K562 (cell line): ENCODE measurements around the gene HOXC11. TPM values are rescaled to one million over a fixed set of nuclear protein-coding genes. Genes with fewer than 3 reads are reported as not detected.

Source experiments
- ATAC-seq: fragments of 200-7000 bp; cut with Tn5 transposase; 3 replicates; pipeline ENCODE4 v1.9.1; 2020; ENCODE audit warnings: moderate library complexity
- BruUV-seq: library from RNA; stranded (reverse); fragments of 400-500 nt; replicated peaks from 2 replicates; lab custom pipeline; 2021; lab: Mats Ljungman, UMichigan
- CTCF ChIA-PET: fragments of 300-600 bp; formaldehyde crosslinking; extraction: SDS; loops from one replicate; lab custom pipeline; 2021; ENCODE audit warnings: low intra/inter-chr PET ratio; lab: Yijun Ruan, JAX
- POLR2A ChIA-PET: fragments of 300-600, 350-650 bp; sonication (Branson Sonifier 250); formaldehyde crosslinking; extraction: SDS; loops from one replicate; lab custom pipeline; 2021; ENCODE audit warnings: antibody characterized with exemption, inconsistent platforms; lab: Yijun Ruan, JAX
- DNase-seq, 4 experiments: peaks; one replicate each; pipeline versions ENCODE4 v3.0.0 to v3.0.0-alpha.2; 2011 to 2018; ENCODE audit warnings: low spot score in 3 of 4, mixed read lengths in 3 of 4; ENCODE audit errors: extremely low read depth in 1 of 4
- FAIRE-seq: peaks from 2 replicates; lab custom pipeline; 2011; peaks lifted over from hg19 to GRCh38; lab: Jason Lieb, UNC
- H2AFZ ChIP-seq: 2 replicates; pipeline ENCODE4 v1.6.0; 2011; ENCODE audit warnings: low read depth, low read length, control low read depth, inconsistent platforms
- H3K27ac ChIP-seq: fragments of 200-600 bp; 3 replicates; pipeline ENCODE4 v1.8.0; 2011; ENCODE audit warnings: low read depth, mild to moderate bottlenecking, control low read depth, inconsistent platforms, low read length, moderate library complexity, mixed read lengths; ENCODE audit errors: extremely low read depth
- H3K27me3 ChIP-seq, 2 experiments: fragments of 300-600 bp in 1 of 2; 2 replicates in 1 of 2; 3 replicates in 1 of 2; pipeline versions ENCODE4 v1.6.0 to v1.8.0; 2011; ENCODE audit warnings: inconsistent platforms in 2 of 2, low read length in 2 of 2, mild to moderate bottlenecking in 1 of 2, mixed read lengths in 1 of 2, moderate library complexity in 1 of 2; ENCODE audit not compliant: control insufficient read depth in 2 of 2, insufficient read depth in 2 of 2
- H3K36me3 ChIP-seq: fragments of 300-600 bp; 3 replicates; pipeline ENCODE4 v1.8.0; 2011; ENCODE audit warnings: mild to moderate bottlenecking, low read length, inconsistent platforms; ENCODE audit not compliant: control insufficient read depth, insufficient read depth
- H3K4me1 ChIP-seq, 2 experiments: fragments of 200-600 bp in 1 of 2; replicated peaks in 1 of 2; 2 replicates in 1 of 2; 3 replicates in 1 of 2; pipeline versions ENCODE4 v1.5.1 to v1.8.0; 2011; ENCODE audit warnings: inconsistent platforms in 2 of 2, low read length in 2 of 2, mild to moderate bottlenecking in 1 of 2, mixed read lengths in 1 of 2, moderate library complexity in 1 of 2; ENCODE audit not compliant: control insufficient read depth in 2 of 2, insufficient read depth in 2 of 2
- H3K4me2 ChIP-seq: 2 replicates; pipeline ENCODE4 v1.6.1; 2011; ENCODE audit warnings: low read length, control low read depth, inconsistent platforms, mixed read lengths; ENCODE audit not compliant: insufficient read depth
- H3K4me3 ChIP-seq: fragments of 200-600 bp; sonication (generic), shearing (Covaris generic); 2 replicates; pipeline ENCODE4 v1.5.1; 2016; ENCODE audit warnings: control low read depth, inconsistent platforms
- H3K79me2 ChIP-seq: fragments of 200-600 bp; 3 replicates; pipeline ENCODE4 v1.8.0; 2011; ENCODE audit warnings: low read length, inconsistent platforms; ENCODE audit not compliant: control insufficient read depth, insufficient read depth
- H3K9ac ChIP-seq, 2 experiments: 2 replicates each; pipeline versions ENCODE4 v1.6.0 to v1.6.1; 2011; ENCODE audit warnings: low read depth in 2 of 2, low read length in 2 of 2, control low read depth in 1 of 2, inconsistent platforms in 1 of 2, mild to moderate bottlenecking in 1 of 2, mixed read lengths in 1 of 2; ENCODE audit not compliant: insufficient read depth in 1 of 2
- H3K9me1 ChIP-seq: one replicate; pipeline ENCODE4 v1.6.0; 2011; ENCODE audit warnings: inconsistent platforms, mild to moderate bottlenecking, low read length, moderate library complexity; ENCODE audit not compliant: control insufficient read depth, insufficient read depth
- H3K9me3 ChIP-seq: replicated peaks from 2 replicates; pipeline ENCODE4 v1.5.1; 2011; ENCODE audit warnings: low read depth, low read length, inconsistent platforms; ENCODE audit not compliant: control insufficient read depth, insufficient read depth
- H4K20me1 ChIP-seq: replicated peaks from 2 replicates; pipeline ENCODE4 v1.6.1; 2011; ENCODE audit warnings: low read length, inconsistent platforms, mixed read lengths; ENCODE audit not compliant: control insufficient read depth, insufficient read depth
- ATF1 ChIP-seq, 2 experiments: fragments of 450-650 bp in 1 of 2; IDR thresholded peaks; 2 replicates each; pipeline ENCODE4 v1.6.1; 2016; ENCODE audit warnings: missing compliant biosample characterization in 1 of 2, missing genetic modification characterization in 1 of 2
- BCL6 ChIP-seq: fragments of 250-450 bp; sonication (Bioruptor Pico); IDR thresholded peaks from 2 replicates; pipeline ENCODE4 v1.4.0; 2020
- BRD9 ChIP-seq: fragments of 450-650 bp; IDR thresholded peaks from 2 replicates; pipeline ENCODE4 v1.6.1; 2018; ENCODE audit warnings: low read depth; ENCODE audit not compliant: partially characterized antibody
- C11orf30 ChIP-seq: fragments of 450-650 bp; IDR thresholded peaks from 2 replicates; pipeline ENCODE4 v1.6.1; 2016; ENCODE audit warnings: low read depth, mild to moderate bottlenecking
- MCM7 ChIP-seq, 2 experiments: fragments of 450-650 bp; IDR thresholded peaks; 2 replicates each; pipeline ENCODE4 v1.6.1; 2016 to 2018
- MEF2D ChIP-seq: conservative IDR thresholded peaks from 2 replicates; pipeline ENCODE4 v1.6.1; 2016; ENCODE audit warnings: low read depth, missing genetic modification characterization, missing compliant biosample characterization
- NFIC ChIP-seq: fragments of 450-650 bp; IDR thresholded peaks from 2 replicates; pipeline ENCODE4 v1.6.1; 2017; ENCODE audit warnings: mild to moderate bottlenecking, inconsistent platforms
- OTX1 ChIP-seq: fragments of 450-650 bp; formaldehyde crosslinking; IDR thresholded peaks from 2 replicates; pipeline ENCODE4 v1.4.0; 2022; ENCODE audit warnings: mild to moderate bottlenecking
- RBM34 ChIP-seq: fragments of 200-400 bp; formaldehyde crosslinking; IDR thresholded peaks from 2 replicates; pipeline ENCODE4 v1.6.1; 2018; ENCODE audit warnings: low read length, borderline replicate concordance; ENCODE audit not compliant: insufficient read depth
- SIN3B ChIP-seq: fragments of 450-650 bp; IDR thresholded peaks from 2 replicates; pipeline ENCODE4 v1.6.1; 2017; ENCODE audit warnings: low read depth, mild to moderate bottlenecking, moderate library complexity
- U2AF2 ChIP-seq: fragments of 200-400 bp; formaldehyde crosslinking; optimal IDR thresholded peaks from 2 replicates; pipeline ENCODE3; 2017; ENCODE audit warnings: low read depth, mild to moderate bottlenecking, low read length
- ZNF395 ChIP-seq: fragments of 200-800 bp; sonication (Bioruptor generic); IDR thresholded peaks from 2 replicates; pipeline ENCODE4 v1.6.1; 2017; ENCODE audit warnings: missing genetic modification characterization, missing compliant biosample characterization
- ZNF551 ChIP-seq: fragments of 250-450 bp; sonication (Bioruptor Pico); IDR thresholded peaks from 2 replicates; pipeline ENCODE4 v1.5.0; 2021; ENCODE audit warnings: mild to moderate bottlenecking, moderate library complexity
- ZNF583 ChIP-seq: fragments of 250-450 bp; sonication (Bioruptor Pico); IDR thresholded peaks from 2 replicates; pipeline ENCODE4 v1.4.0; 2020
- WGBS: fragments of 100-300 bp; shearing (Covaris generic); methylation state at CpG from one replicate; pipeline ENCODE4 v1.1.6; 2016; ENCODE audit warnings: low coverage, mixed read lengths; ENCODE audit not compliant: insufficient coverage; ENCODE audit errors: missing lambda C conversion rate; 5-methylcytosine and 5-hydroxymethylcytosine counted together
- in situ Hi-C: fragments of 300-500 bp; cut with MboI; formaldehyde crosslinking; loops from 4 replicates; pipeline ENCODE4 v1.15.0; 2018; ENCODE audit warnings: inconsistent platforms, mixed read lengths
- intact Hi-C: fragments of 100-400 bp; cut with micrococcal nuclease; formaldehyde crosslinking; loops from 2 replicates; pipeline ENCODE4 v1.14.2; 2022
- polyA plus RNA-seq, 8 experiments: library from polyadenylated mRNA; depleted of rRNA in 4 of 8; stranded (reverse) in 5 of 8; unstranded in 3 of 8; fragments of >200 nt; fragmentation: Nextera tagmentation in 2 of 8; fragmentation: Illumina TruSeq in 1 of 8; extraction: Ambion mirVana in 2 of 8; extraction: Trizol in 1 of 8; gene quantifications; 2 replicates each; pipeline versions ENCODE4 v1.2.1 to v1.2.3, GENCODE V29; 2011 to 2014; ENCODE audit warnings: inconsistent platforms in 1 of 8, missing spikeins in 1 of 8
- total RNA-seq, 7 experiments: library from RNA; depleted of rRNA in 6 of 7; stranded (reverse); fragments of >200 nt in 6 of 7; fragmentation: Illumina TruSeq in 2 of 7; extraction: Trizol in 2 of 7; gene quantifications; 2 replicates each; pipeline versions ENCODE4 v1.2.1 to v1.2.3, GENCODE V29; 2011 to 2021; ENCODE audit warnings: low replicate concordance in 1 of 7
- TF ChIP-seq, protein P1 (sequence below): IDR thresholded peaks from 3 replicates; pipeline ENCODE4 v1.6.1; 2011; ENCODE audit warnings: borderline replicate concordance, mild to moderate bottlenecking; ENCODE audit not compliant: insufficient read length, insufficient read depth
- TF ChIP-seq, protein P2 (sequence below): fragments of 450-650 bp; IDR thresholded peaks from 2 replicates; pipeline ENCODE4 v1.6.1; 2016

Gene HOXC11
- total and polyA plus RNA-seq, 9 of the 15 experiments (the other 6 are each of a cell fraction or from before 2014, with no cell fraction given), result not detected

GRCh38 chr12:54007538-54008259 lies 34.8 kb downstream of the HOXC11 start (continued):
- TF ChIP-seq C11orf30 (no peak), SIN3B (no peak), ZNF583 (CRISPR knock-in tag) (no peak), U2AF2 (no peak), BRD9 (no peak), NFIC (no peak), ATF1 (CRISPR knock-in tag; IDR thresholded peaks at IDR 0.05) (no peak), ATF1 (tag; IDR thresholded peaks at IDR 0.05) (no peak), OTX1 (CRISPR knock-in tag) (no peak), ZNF551 (CRISPR knock-in tag) (no peak), MCM7 (IDR thresholded peaks at IDR 0.05) (no peak)
- TF ChIP-seq, protein P1, sequence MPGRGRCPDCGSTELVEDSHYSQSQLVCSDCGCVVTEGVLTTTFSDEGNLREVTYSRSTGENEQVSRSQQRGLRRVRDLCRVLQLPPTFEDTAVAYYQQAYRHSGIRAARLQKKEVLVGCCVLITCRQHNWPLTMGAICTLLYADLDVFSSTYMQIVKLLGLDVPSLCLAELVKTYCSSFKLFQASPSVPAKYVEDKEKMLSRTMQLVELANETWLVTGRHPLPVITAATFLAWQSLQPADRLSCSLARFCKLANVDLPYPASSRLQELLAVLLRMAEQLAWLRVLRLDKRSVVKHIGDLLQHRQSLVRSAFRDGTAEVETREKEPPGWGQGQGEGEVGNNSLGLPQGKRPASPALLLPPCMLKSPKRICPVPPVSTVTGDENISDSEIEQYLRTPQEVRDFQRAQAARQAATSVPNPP, result no peak

DNA sequence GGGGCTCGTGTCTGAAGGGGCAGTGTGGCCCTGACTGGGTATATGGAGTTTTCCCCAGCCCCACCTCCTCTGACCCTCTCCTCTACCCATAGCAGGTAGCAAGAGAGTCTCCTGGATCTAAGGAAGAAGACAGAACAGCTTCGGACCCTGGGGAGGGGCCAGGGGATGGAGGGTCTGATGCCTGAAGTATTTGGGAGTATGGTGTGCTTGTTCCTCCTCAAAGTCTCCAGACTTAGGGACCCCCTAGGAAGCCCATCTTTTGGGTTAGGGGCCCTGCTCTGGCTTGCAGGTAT lies 35.3 kb downstream of the HOXC11 start:
- TF ChIP-seq ZNF395 (CRISPR knock-in tag) (no peak), RBM34 (no peak), BCL6 (CRISPR knock-in tag) (no peak), MEF2D (no peak)
- TF ChIP-seq, protein P2, sequence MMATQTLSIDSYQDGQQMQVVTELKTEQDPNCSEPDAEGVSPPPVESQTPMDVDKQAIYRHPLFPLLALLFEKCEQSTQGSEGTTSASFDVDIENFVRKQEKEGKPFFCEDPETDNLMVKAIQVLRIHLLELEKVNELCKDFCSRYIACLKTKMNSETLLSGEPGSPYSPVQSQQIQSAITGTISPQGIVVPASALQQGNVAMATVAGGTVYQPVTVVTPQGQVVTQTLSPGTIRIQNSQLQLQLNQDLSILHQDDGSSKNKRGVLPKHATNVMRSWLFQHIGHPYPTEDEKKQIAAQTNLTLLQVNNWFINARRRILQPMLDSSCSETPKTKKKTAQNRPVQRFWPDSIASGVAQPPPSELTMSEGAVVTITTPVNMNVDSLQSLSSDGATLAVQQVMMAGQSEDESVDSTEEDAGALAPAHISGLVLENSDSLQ, result no peak
- H3K36me3 ChIP-seq, result no peaks in the 10 kb centered on the region
- DNase-seq, result no peak
- no TSS peak for BruUV-seq
- H3K27me3 ChIP-seq, result no peaks in the 10 kb centered on the region
- in situ Hi-C loops, result no loop called here
- no peaks in the 10 kb centered on the region; the same call in 1 of the 2 replicates for H4K20me1 ChIP-seq
- H3K9ac ChIP-seq, result no peak overlapping the region
- H3K27ac ChIP-seq, result no peak overlapping the region
- no peak overlapping the region for H2AFZ ChIP-seq
- H3K9me1 ChIP-seq, result no peaks in the 10 kb centered on the region
- intact Hi-C loops, result no loop called here
- no peak for ATAC-seq
- no peaks in the 10 kb centered on the region; the same call in 2 of the 3 replicates for H3K79me2 ChIP-seq
- POLR2A ChIA-PET, result interaction anchor here (0.6 to 1.5 kb wide), 6 partner anchors 9 to 1823 kb away, joined by 3 to 8 read pairs (median 4); no protein-coding TSS in a partner anchor
- H3K4me2 ChIP-seq, result no peak overlapping the region
- H3K9me3 ChIP-seq, result no peaks in the 10 kb centered on the region
- no peak for FAIRE-seq
- CTCF ChIA-PET, result interaction anchor here (1.0 kb wide), 1 partner anchor 209 kb away, joined by 3 read pairs; no protein-coding TSS in a partner anchor
- 52% methylated on average over 2 of the region's 2 CpGs for WGBS
- peaks cover 22 to 38% of the 10 kb centered on the region in 2 experiments for H3K4me1 ChIP-seq
- H3K4me3 ChIP-seq, result no peak overlapping the region
